ENCODE measurements around the gene TNFRSF13B. TPM values are rescaled to one million over a fixed set of nuclear protein-coding genes. Genes with fewer than 3 reads are reported as not detected.
"Not testable (repeated sequence)": the region's sequence is repeated elsewhere in the genome, so short reads cannot be mapped to it uniquely, and the experiment has no call there.

Gene TNFRSF13B
- total RNA-seq, 2 donors from 2014 or later = not detected

DNA sequence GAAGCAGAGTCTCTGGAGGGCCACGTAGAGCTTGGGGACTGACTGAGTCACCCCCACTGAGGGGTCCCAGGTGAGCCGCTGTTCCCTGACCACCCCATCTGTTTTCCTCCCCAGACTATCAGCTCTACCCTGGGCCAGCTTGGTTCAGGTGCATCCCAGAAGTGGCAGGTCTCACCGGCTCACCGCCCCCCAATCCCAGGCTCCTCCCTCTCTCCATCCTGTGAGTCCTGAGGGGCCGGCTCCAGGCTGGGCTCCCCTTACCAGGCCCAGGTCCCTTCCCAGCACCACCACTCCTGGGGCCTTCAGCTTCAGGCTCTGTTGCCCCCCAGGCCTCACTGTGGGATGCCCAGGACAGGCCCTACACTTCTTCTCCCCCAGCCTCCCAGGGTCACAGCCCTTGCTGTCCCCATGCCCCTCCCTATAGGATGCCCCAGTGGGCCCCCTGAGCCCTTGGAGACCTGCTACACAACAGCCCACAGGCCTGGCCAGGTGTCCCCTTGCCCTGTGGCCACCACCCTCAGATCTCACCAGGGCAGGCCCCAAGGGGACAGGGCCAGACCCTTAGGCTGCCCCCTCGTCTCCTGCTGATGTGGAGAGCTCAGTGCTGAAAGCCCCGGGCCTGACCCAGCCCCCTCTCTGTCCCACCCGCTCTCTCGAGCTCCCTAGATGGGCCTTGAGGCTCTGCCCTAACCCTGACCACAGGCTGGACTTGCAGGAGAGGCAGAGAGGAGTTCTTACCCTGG is 40.4 kb downstream of the TNFRSF13B start:
- intact Hi-C loops (cut with DNase I) = no loop called here
- DNase-seq (ENCODE audit: low spot score) = peak; percentile 72

DNA sequence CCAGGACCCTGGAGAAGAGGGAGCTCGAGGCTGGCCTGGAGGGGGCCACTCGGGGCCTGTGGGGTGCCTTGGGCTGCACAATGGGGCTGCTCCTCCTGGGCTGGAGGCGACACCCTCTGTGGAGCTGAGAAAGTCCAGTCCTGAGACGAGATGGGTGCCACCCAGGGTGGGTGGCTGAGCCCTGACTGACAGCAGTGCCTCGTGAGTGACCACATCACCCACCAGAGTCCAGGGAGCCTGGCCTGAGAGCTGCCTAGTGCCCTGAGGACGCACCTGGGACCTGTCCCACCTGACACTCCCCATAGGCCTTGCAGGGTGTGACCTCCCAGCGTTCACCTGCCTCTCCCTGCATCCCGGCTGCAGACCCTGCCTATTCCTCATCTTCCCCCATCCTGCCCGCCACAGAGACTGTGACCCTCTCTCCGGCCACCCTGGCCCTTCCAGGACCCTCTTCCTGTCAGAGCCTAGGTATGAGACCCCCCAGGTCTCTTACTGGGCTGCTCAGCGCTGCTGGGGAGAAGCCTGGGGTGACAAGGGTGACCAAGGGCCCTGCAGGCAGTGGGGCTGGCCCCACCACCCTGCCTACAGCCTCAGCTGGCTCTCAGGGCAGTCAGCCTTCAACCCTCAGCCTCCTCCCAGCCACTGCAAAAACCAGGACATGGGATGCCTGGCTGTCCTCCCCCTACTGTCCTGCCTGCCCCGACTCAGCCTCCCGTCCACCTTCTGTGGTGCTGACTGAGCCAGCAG is 41.2 kb downstream of the TNFRSF13B start:
- intact Hi-C loops (cut with DNase I) = no loop called here
- DNase-seq (ENCODE audit: low spot score) = peak; percentile 73

- peak; percentile 55 for DNase-seq (ENCODE audit: low spot score)
- intact Hi-C loops (cut with DNase I) = no loop called here
Measured at GRCh38 chr17:16929757-16930520, 42.0 kb downstream of the TNFRSF13B start.

- DNase-seq (ENCODE audit: low spot score) = peak; percentile 54
- intact Hi-C loops (cut with DNase I) = no loop called here
Measured at GRCh38 chr17:16929035-16929680, 42.8 kb downstream of the TNFRSF13B start.

- intact Hi-C loops (cut with DNase I) = no loop called here
- DNase-seq (ENCODE audit: low spot score) = peak; percentile 67
Measured at GRCh38 chr17:16928406-16929034, 43.4 kb downstream of the TNFRSF13B start.

- DNase-seq (ENCODE audit: low spot score) = peak; percentile 66
- intact Hi-C loops (cut with DNase I) = no loop called here
Measured at GRCh38 chr17:16927641-16928321, 44.1 kb downstream of the TNFRSF13B start.

- peak; percentile 72 for DNase-seq (ENCODE audit: low spot score)
- intact Hi-C loops (cut with DNase I) = no loop called here
Measured at GRCh38 chr17:16926571-16927451, 45.1 kb downstream of the TNFRSF13B start.

DNA sequence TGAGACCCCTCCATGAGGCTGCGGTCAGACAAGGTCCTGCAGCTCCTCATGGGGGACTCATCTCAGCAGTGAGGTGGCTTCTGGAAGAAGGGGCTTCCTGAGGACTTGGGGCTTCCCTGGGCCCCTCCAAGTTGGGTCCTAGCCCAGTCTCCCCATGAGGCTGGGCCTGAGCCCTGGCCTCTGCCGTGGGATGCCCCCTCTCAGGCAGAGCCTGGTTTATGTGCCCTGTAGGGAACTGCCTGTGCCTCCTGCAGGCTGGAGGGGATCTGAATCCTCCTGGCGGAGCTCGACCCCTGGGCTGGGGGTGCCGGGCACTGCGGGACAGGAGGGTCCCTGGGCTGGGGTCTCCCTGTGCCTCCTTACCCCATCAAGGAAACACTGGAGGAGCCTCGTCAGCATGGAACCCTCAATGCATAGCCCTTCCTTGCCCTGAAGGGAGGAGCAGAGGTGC is 45.8 kb downstream of the TNFRSF13B start:
- peak; percentile 40 for DNase-seq (ENCODE audit: low spot score)
- intact Hi-C loops (cut with DNase I) = no loop called here

DNA sequence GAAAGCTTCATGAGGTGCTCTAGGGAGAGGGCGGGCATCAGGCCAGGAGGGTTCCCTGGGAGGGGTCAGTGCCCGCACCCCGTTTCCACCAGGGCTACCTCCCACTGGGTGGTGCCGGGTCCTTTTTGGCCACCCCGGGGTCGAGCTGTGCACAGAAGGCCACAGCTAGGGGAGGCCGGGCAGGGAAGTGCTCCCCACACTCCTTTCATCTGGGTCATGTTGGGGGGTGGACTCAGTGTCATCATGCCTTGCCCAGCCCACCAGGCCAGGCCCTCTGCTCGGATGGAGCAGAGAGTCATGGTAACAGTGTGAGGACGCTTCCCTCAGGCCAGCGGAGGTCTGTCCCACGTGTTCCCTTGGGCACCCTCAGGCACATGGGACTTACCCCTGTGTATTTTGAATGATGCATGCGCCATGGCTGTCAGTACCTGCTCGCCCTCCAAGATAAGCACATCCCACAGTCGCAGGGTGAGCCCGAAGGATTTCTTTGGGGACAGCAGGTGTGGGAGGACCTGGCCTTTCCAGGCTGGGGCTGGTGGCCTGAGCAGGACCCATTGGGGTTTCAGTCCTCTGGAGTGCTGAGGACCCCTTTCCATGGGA is 46.4 kb downstream of the TNFRSF13B start:
- peak; percentile 66 for DNase-seq (ENCODE audit: low spot score)
- intact Hi-C loops (cut with DNase I) = no loop called here

- intact Hi-C loops (cut with DNase I) = no loop called here
- DNase-seq (ENCODE audit: low spot score) = peak; percentile 26
Measured at GRCh38 chr17:16924696-16925440, 47.0 kb downstream of the TNFRSF13B start.

- peak; percentile 65 for DNase-seq (ENCODE audit: low spot score)
Measured at GRCh38 chr17:16923904-16924695, 47.8 kb downstream of the TNFRSF13B start.

DNA sequence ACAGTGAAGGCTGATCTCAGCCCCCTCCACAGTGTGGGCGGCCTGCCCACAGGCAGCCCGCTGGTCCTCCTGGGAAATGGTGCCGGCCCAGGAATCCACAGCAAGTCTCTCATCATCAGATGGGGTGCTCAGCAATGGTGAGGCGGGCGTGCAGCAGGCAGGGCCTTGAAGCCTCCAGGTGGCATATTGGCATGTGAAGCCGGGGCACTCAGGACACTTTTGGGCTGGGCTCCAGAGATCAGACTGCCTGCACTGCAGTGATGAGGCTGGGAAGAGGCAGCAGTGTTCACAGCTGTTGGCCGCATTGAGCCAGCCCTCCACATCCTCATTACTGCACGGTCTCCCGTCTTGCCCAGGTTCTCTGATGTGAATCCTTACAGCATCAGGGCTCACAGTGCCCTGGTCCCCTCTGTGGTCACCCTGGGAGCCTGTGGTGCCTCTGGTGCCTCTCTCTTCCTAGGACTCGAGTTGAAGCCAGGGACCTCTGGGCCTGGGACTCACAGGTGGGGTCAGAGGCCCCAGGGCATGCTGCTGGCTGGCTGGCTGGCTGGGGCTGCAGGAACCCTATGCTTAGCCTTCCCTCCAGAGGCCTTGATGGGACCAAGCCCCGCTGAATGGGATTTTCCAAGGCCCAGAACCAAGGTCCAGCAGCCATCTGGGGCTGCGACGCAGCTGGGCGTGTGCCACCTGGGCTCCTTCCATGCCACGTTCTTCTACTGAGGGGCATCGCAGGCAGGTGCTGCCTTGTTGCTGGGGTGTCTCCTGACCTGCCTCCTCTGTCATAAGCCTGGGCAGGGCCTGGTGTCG is 48.6 kb downstream of the TNFRSF13B start:
- intact Hi-C loops (cut with DNase I) = no loop called here
- DNase-seq (ENCODE audit: low spot score) = peak; percentile 77

More at GRCh38 chr17:16923904-16924695, 47.8 kb downstream of the TNFRSF13B start:
- intact Hi-C loops (cut with DNase I) = no loop called here

DNA sequence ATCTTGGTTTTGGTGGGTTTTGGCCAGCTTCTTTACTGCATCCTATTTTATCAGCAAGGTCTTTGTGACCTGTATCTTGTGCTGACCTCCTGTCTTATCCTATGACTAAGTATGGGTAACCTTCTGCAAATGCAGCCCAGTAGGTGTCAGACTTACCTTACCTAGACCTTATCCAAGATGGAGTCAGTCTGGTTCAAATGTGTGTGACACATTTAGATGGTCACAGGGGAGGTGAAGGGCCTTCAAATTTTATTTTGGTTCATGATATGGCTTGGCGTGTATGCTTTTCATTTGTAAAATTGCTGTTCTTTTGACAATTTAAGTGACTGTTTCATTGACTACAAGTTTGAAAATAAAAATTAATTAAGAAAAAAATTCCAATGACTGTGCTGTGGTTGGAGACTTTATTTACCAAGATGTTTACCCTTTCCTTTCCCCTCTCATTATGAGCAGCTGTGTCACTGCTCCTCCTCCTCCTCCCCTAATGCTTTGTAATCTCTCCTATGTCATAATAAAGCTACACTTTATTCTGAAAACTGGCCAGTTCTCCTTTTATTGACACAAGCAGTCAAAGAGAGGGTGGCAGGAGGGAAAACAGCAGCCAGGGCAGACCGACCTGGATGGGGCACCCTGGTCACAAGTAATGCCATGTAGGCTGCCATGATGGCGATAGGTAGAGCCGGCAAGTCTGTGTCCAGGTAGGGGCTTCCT is 49.4 kb downstream of the TNFRSF13B start:
- intact Hi-C loops (cut with DNase I) = no loop called here

DNA sequence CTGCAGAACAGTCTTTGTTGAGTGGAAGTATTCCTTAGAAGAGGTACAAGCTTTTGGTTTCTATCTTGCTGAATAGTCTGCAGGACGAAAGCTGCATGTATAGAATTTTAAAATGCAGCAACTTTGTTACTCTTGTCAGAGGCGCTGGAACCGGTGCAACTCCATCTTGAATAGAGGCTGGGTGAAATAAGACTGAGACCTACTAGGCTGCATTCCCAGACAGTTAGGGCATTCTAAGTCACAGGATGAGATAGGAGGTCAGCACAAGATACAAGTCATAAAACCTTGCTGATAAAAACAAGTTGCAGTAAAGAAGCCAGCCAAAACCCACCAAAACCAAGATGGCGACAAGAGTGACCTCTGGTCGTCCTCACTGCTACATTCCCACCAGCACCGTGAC is 50.5 kb downstream of the TNFRSF13B start:
- intact Hi-C loops (cut with DNase I) = not testable (repeated sequence)
- peak; percentile 5 for DNase-seq (ENCODE audit: low spot score)

More for the DNA sequence above, 49.4 kb downstream of the TNFRSF13B start:
- no peak for DNase-seq (ENCODE audit: low spot score)
